Activated gamma-delta T cell treated with Interleukin-2 at 50 U/mL for 16 hours (primary cell): ENCODE measurements around the gene SLC66A3.

Experiments
- DNase-seq: peaks from one replicate; pipeline ENCODE4 v3.0.0-alpha.2; 2020

SLC66A3 gene

GRCh38 chr2:11140492-11140891, 14.8 kb upstream of the SLC66A3 start:
- DNase-seq: no peak

- no peak for DNase-seq
These were observed 13.9 kb upstream of the SLC66A3 start for GRCh38 chr2:11141319-11141718.

GRCh38 chr2:11142330-11142729, 12.9 kb upstream of the SLC66A3 start:
- no peak for DNase-seq

GRCh38 chr2:11142987-11143386, 12.3 kb upstream of the SLC66A3 start:
- no peak for DNase-seq

- DNase-seq: no peak
These were observed 11.1 kb upstream of the SLC66A3 start for GRCh38 chr2:11144077-11144737.

- no peak for DNase-seq
These were observed 10.6 kb upstream of the SLC66A3 start for GRCh38 chr2:11144738-11145079.

- DNase-seq: no peak
These were observed 9.9 kb upstream of the SLC66A3 start for GRCh38 chr2:11145350-11145749.

GRCh38 chr2:11146076-11146475, 9.2 kb upstream of the SLC66A3 start:
- DNase-seq: no peak

GRCh38 chr2:11147263-11147662, 8.0 kb upstream of the SLC66A3 start:
- DNase-seq: no peak

- DNase-seq: no peak
These were observed 2.7 kb upstream of the SLC66A3 start for GRCh38 chr2:11152591-11152990.

GRCh38 chr2:11154016-11154922, 998 bp upstream of the SLC66A3 start:
- peak; percentile 21 for DNase-seq

GRCh38 chr2:11154923-11155380, 315 bp upstream of the SLC66A3 start:
- peak; percentile 99 for DNase-seq

GRCh38 chr2:11156396-11157075, 1.3 kb downstream of the SLC66A3 start:
- DNase-seq: no peak

- DNase-seq: no peak
These were observed 2.0 kb downstream of the SLC66A3 start for GRCh38 chr2:11157296-11157695.

- no peak for DNase-seq
These were observed 2.5 kb downstream of the SLC66A3 start for GRCh38 chr2:11157731-11158130.

- DNase-seq: no peak
These were observed 3.8 kb downstream of the SLC66A3 start for GRCh38 chr2:11158916-11159573.

- no peak for DNase-seq
These were observed 4.4 kb downstream of the SLC66A3 start for GRCh38 chr2:11159574-11160170.

- no peak for DNase-seq
These were observed 5.0 kb downstream of the SLC66A3 start for GRCh38 chr2:11160256-11160655.

- no peak for DNase-seq
These were observed 5.6 kb downstream of the SLC66A3 start for GRCh38 chr2:11160731-11161455.

- DNase-seq: no peak
These were observed 6.5 kb downstream of the SLC66A3 start for GRCh38 chr2:11161747-11162146.

GRCh38 chr2:11163439-11164317, 8.4 kb downstream of the SLC66A3 start:
- no peak for DNase-seq
